Peyer's patch (tissue), 4 donors: ENCODE results near the gene UCHL5. TPM values are rescaled to one million over a fixed set of nuclear protein-coding genes. Genes with fewer than 3 reads are reported as not detected.
A peak's percentile ranks its signal among the peaks of the same experiment; 100 is the strongest.

Experiments
- DNase-seq, 3 donors: peaks; one replicate each; pipeline ENCODE4 v3.0.0-alpha.2; 2017 to 2019
- H3K27ac ChIP-seq, 4 donors: fragments of 200-600 bp; sonication (generic); one replicate each; pipeline ENCODE4 v1.5.1; 2016 to 2019
- H3K27me3 ChIP-seq, 2 donors: fragments of 200-600 bp; sonication (generic); one replicate each; pipeline ENCODE4 v1.5.1; 2019
- H3K36me3 ChIP-seq, 3 donors: fragments of 200-600 bp; sonication (generic); one replicate each; pipeline ENCODE4 v1.5.1; 2016 to 2019
- H3K4me1 ChIP-seq, 4 donors: fragments of 200-600 bp; sonication (generic); one replicate each; pipeline ENCODE4 v1.5.1; 2016 to 2019
- H3K4me3 ChIP-seq, 4 donors: fragments of 200-600 bp; sonication (generic); 1 replicate in 3 of 4; 2 replicates in 1 of 4; pipeline ENCODE4 v1.5.1; 2016 to 2019; ENCODE audit warnings: mild to moderate bottlenecking in 1 of 4
- H3K9me3 ChIP-seq, 4 donors: fragments of 200-600 bp; sonication (generic); one replicate each; pipeline ENCODE4 v1.5.1; 2016 to 2019; ENCODE audit warnings: mild to moderate bottlenecking in 1 of 4
- CTCF ChIP-seq, 6 experiments: fragments of 450-650 bp in 4 of 6; fragments of 200-600 bp in 2 of 6; sonication (generic) in 1 of 6; IDR thresholded peaks; one replicate each; pipeline ENCODE4 v1.5.1; 2017 to 2019; ENCODE audit warnings: antibody characterized with exemption in 6 of 6, mild to moderate bottlenecking in 3 of 6, moderate library complexity in 1 of 6
- POLR2A ChIP-seq, 2 donors: fragments of 450-650 bp; IDR thresholded peaks; one replicate each; pipeline ENCODE4 v1.5.1; 2017; ENCODE audit warnings: antibody characterized with exemption in 2 of 2, mild to moderate bottlenecking in 2 of 2, moderate library complexity in 2 of 2
- total RNA-seq, 4 donors: library from RNA; depleted of rRNA; stranded (reverse); fragments of >200 nt; gene quantifications; one replicate each; pipeline ENCODE4 v1.1.0, GENCODE V29; 2016

Gene UCHL5
- total RNA-seq, 4 donors from 2014 or later = 27.9 to 39.6 (median 34.3) TPM

- Histone ChIP-seq H3K36me3 (peaks cover 0 to 17% (median 0%) of the 10 kb centered on the region in 3 donors), H3K9me3 (no peaks in the 10 kb centered on the region), H3K27ac (peak overlapping the region; percentile 79 to 96 (median 91)), H3K4me1 (peaks cover 0 to 9% (median 4%) of the 10 kb centered on the region in 4 donors), H3K4me3 (peak overlapping the region; percentile 71 to 97 (median 83)), H3K27me3 (no peaks in the 10 kb centered on the region)
- TF ChIP-seq CTCF (IDR thresholded peaks at IDR 0.05) (no peak), POLR2A (IDR thresholded peaks at IDR 0.05) (no peak)
- DNase-seq = no peak
Measured at GRCh38 chr1:193103759-193104501, 44.8 kb upstream of the UCHL5 start.

DNA sequence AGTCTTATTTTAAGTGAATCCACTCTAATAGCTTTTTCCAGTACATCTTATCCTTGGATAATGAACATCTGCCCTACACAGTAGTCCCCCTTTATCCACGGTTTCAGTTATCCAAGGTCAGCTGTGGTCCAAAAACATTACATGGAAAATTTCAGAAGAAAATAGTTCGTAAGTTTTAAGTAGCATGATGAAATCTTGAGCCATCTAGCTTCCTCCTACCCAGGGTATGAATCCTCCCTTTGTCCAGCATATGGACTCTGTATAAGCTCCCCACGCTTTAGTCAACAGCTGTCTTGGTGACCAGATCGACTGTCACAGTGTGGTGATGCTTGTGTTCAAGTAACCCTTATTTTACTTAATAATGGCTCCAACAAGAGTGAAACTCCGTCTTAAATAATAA, 43.5 kb upstream of the UCHL5 start:
- TF ChIP-seq POLR2A (IDR thresholded peaks at IDR 0.05) = no peak
- TF ChIP-seq CTCF (IDR thresholded peaks at IDR 0.05) = no peak
- Histone ChIP-seq H3K27me3 (no peaks in the 10 kb centered on the region), H3K4me3 (no peak overlapping the region), H3K36me3 (peaks cover 0 to 17% (median 0%) of the 10 kb centered on the region in 3 donors), H3K9me3 (no peaks in the 10 kb centered on the region), H3K27ac (no peak overlapping the region), H3K4me1 (peaks cover 0 to 9% (median 4%) of the 10 kb centered on the region in 4 donors)
- DNase-seq = no peak

GRCh38 chr1:193094112-193094511, 35.0 kb upstream of the UCHL5 start:
- Histone ChIP-seq H3K36me3 (peaks cover 0 to 49% (median 0%) of the 10 kb centered on the region in 3 donors), H3K27me3 (no peaks in the 10 kb centered on the region), H3K4me3 (no peak overlapping the region), H3K27ac (no peak overlapping the region), H3K4me1 (no peaks in the 10 kb centered on the region), H3K9me3 (no peaks in the 10 kb centered on the region)
- TF ChIP-seq POLR2A (IDR thresholded peaks at IDR 0.05) = no peak
- no peak for TF ChIP-seq CTCF (IDR thresholded peaks at IDR 0.05)
- no peak for DNase-seq

- no peak for TF ChIP-seq POLR2A (IDR thresholded peaks at IDR 0.05)
- TF ChIP-seq CTCF (IDR thresholded peaks at IDR 0.05) = no peak
- no peak for DNase-seq
- H3K9me3 ChIP-seq = no peaks in the 10 kb centered on the region
- no peak overlapping the region for H3K4me3 ChIP-seq
- no peaks in the 10 kb centered on the region for H3K27me3 ChIP-seq
- H3K4me1 ChIP-seq = no peaks in the 10 kb centered on the region
- H3K36me3 ChIP-seq = peaks cover 0 to 38% (median 0%) of the 10 kb centered on the region in 3 donors
- H3K27ac ChIP-seq = no peak overlapping the region
Measured at GRCh38 chr1:193090865-193091264, 31.7 kb upstream of the UCHL5 start.

GRCh38 chr1:193087893-193088292, 28.7 kb upstream of the UCHL5 start:
- TF ChIP-seq POLR2A (IDR thresholded peaks at IDR 0.05) (no peak), CTCF (IDR thresholded peaks at IDR 0.05) (no peak)
- Histone ChIP-seq H3K36me3 (peaks cover 0 to 49% (median 0%) of the 10 kb centered on the region in 3 donors), H3K4me3 (no peak overlapping the region), H3K27ac (no peak overlapping the region), H3K27me3 (no peaks in the 10 kb centered on the region), H3K9me3 (no peaks in the 10 kb centered on the region), H3K4me1 (no peaks in the 10 kb centered on the region)
- DNase-seq = no peak
